Measurements from ENCODE around the gene CIRBP.

Gene CIRBP

DNA sequence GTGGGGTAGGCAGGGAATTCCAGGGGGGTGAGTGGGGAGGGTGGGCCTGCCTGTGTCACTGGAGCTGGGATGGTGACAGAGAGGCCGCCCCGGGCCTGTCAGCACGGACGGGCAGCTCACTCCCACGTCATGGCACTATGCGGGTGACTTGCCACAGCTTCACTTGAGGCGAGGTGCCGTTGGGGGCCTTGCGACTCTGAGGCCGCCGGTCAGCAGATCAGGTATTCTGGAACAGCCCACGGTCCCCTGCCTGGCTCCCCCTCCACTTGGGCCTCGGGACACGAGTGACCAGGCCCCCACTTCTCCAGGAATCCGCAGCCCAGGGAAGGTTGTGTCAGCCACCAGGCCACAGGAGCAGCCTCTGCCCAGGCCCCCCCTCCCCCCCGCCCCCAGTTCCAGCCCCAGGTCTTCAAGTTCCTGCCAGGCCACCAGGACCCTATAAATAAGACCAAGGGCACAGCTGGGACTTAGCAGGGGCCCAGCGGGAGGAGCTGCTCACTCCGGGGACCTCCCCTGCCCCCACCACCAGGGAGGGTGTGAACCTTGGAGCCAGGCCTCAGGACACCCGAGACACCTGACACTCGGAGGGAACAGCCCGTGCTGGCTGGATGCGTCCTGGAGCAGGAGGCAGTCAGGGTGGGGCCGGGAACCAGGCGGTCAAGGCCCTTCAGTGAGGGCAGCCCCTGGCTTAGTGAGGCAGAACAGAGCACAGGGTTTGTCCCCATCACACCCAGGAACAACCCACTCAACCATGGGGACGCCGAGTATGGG is 23.5 kb upstream of the CIRBP start:
- peak; percentile 78 for DNase-seq

DNA sequence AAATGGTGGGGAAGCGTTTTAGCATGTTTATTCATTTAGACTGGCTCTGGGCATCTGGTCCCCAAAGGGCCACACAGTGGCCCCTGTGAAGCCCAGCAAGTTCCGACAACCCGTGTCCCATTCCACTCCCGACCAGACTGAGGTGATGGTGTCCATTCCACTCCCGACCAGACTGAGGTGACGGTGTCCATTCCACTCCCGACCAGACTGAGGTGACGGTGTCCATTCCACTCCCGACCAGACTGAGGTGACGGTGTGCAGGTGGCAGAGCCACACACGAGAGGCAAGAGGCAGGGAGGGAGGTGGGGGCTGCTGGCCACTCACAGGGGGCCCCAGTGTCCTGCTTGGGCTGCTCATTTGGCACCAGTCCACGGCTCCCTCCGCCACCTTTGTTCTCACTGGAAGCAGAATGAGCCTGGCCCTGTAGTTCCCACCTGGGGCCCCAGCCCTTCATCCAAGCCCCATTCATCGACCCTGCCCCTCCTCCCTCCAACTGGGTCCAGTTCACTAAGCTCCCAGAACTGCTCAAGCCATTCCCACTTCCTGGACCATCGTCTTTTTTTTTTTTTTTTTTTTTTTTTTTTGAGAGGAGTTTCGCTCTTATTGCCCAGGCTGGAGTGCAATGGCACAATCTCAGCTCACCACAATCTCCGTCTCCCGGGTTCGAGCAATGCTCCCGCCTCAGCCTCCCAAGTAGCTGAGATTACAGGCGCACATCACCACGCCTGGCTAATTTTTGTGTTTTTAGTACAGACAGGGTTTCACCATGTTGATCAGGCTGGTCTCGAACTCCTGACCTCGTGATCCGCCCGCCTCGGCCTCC is 22.7 kb upstream of the CIRBP start:
- peak; percentile 56 for DNase-seq

DNA sequence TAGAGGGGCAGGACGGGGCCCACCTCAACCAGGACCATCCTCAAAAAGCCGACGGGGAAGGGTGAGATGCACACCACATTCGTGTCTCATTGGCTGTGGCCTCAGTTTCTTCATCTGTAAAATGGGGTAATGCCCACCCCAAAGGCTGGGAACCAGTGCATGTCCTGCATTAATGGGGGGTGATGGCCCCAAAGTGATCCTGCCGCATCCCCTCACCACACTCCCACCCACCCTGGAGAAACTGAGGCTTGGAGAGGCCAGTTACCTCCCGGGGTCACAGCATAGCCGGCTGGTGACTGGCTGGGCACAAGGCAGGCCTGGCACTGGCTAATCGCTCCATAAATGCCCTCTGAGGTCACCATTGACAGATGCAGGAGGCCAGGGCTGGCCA is 21.4 kb upstream of the CIRBP start:
- DNase-seq, result peak; percentile 80

DNA sequence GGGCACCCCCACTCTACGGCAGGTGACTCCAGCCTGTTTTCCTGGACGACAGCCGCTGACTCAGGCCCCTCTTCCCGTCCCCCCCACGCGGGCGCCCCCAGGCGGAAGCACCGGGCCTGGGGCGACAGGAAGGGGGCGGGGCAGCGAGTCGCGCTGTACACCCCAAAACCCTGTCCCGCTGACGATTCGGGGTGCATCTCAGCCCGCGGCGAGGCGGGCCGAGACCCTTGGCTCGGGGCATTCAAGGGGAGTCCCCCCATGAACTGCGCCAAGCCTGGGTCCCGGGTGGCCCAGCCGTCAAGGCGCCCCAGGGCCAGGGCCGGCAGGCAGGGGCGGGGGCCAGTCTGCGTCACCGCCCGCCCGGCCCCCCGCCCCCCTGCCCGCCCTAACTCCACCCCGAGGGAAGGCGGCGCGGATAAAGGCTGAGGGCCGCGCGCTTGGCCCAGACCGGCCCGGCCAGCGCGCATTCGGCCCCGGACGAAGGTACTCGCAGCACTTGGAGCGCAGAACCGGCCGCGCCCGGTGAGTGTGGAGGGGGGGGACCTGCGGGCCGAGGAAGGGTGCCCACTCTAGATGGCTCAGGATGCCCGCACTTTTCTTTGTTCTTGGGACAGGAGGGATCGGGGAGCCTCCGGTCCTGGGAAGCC is 20.9 kb upstream of the CIRBP start, which contains the start of gene MIDN:
Gene MIDN, plus strand, starts transcription at position 445 of the 647 bp plus-strand sequence. CDS start 1,714 bp downstream, outside the sequence.
- no peak for DNase-seq

DNA sequence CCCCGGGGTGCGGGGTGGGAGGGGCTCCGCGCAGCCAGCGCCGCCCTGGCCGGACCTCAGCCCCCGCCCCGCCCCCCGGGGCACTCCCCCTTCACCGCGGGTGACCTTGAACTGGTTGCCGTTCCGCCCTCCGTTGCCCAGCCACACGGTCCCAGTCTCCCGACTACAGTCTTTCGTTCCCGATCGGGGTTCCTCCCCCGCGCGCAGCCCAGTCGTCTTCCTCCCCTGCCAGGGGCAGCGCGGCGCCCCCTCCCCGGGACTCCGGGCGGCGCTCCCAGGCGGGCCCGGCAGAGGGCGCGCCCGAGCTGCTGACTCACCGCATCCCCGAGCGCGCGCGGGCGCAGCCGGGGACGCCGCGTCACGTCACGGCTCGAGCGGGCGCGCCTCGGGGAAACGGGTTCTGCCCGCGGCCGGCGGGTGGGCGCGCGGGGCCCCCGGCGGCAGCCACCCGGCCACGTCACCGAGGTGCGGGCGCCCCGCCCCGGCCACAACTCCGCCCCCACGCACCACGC is 20.3 kb upstream of the CIRBP start:
- peak; percentile 91 for DNase-seq

DNA sequence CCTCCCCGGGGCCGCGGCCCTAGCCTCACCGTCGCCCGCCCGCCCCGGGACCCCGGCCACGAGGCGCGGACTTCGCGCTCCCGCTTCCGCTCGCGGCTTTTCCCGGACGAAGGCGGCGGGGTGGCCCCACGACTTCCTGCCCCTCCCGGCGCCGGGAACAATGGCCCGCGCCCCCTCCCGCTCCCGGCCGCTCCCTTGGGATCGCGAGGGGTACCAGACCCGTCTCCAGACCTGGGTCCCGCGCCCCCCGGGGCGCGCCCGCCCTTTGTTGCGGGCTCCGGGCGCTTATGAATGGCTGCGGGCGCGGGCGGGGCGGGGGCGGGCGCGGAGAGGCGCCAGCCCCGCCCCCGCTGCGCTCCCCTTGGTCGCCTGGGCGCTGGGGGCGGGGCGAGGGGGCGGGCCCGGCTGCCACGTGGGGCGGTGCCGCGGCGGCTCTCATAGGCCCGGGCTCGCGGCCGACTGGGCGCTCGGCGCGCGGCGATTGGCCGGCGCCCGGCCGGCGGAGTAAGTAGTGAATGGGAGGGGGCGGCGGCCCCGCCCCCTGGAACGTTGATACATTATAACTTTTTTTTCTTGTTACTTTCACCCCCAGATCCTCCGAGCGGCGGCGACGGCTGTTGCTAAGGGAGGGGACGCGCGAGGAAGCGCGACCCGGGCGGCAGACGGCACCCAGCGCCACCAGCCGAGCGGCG is 19.7 kb upstream of the CIRBP start:
- peak; percentile 97 for DNase-seq

DNA sequence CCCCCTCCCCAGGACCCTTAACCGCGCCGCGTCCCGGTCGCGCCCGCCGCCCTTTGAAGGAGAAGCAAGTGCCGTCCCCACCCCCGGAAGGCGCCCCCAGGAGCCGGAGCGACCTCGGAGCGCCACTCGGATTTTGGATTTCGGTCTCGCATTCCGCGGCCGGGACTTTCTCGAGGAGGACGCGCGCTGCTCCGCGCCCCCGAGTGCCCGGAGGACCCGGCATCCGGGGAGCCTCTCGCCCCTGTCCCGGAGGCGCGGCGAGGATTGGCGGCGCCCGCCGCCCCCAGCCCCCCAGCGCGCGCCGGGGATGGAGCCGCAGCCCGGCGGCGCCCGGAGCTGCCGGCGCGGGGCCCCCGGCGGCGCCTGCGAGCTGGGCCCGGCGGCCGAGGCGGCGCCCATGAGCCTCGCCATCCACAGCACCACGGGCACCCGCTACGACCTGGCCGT is 19.1 kb upstream of the CIRBP start:
- DNase-seq, result no peak

DNA sequence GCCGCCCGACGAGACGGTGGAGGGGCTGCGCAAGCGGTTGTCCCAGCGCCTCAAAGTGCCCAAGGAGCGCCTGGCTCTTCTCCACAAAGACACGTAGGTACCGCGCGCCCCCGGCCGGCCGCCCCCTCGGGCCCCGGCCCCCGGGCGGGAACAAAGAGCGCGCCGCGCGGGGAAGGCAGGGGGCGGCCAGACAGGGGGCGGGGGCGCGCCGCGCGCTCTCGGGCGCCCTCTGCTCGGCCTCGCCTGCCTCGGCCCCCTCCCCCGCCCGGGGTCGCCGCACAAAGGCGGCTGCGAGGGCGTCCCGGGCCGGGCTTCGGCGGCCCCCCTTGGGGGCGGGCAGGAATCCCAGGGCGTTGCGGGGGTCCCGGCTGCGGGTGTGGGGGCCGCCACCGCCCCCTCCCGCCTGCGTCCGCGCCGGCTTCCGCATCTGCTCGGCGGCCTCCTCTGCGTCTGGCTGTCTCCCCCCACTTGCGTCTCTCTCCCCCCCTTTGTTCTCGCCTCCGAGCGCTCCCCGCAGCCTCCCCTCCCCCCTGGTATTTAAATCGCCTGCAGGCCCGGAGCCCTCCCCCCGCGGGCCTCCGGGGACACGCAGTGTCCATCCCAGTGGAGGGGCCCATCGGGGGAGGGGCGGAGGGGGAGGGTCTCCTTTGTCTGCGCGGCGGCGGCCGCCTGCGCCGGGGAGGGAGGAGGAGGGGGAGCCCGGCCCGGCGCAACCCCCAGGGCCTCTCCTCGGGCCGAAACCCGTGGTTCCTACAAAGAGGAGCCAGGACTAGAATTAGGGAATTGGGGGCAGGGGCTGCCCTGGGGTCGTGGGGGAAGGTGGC is 18.5 kb upstream of the CIRBP start:
- peak; percentile 72 for DNase-seq

DNA sequence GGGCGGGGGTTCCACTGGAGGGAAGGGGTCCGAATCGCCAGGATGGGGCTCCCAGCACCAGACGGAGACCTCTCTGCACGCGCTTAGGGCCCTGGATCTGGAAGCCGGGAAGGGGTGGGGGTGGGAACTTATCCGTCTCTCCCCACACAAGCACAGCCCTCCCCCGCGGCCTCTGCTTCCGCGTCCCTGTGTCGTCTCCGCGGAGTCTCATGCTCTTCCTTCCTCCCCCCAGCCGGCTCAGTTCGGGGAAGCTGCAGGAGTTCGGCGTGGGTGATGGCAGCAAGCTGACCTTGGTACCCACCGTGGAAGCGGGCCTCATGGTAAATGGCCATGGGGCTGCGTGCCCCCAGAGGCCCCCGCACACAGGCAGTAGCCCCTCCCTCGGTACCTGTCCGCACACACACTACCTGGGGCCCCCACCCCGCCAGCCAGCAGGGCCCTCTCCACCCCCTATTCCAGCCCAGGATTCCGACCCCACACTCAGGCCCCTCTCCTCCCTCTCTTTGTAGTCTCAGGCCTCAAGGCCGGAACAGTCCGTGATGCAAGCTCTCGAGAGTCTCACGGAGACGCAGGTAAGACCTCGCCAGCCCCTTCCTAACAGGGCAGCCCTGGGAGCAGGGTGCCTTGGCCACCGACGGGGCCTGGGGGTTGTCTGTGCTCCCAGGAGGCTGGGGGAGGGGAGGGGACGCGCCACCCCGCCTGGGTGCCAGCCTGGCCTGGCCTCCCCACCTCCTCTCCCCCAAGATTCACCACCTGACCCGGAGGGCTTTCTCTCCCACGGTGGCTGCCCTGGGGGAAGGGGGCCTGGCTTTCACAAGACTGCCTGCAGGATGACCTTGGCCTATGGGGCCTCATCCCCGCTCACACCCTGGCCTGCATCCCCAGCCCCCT is 17.6 kb upstream of the CIRBP start:
- DNase-seq, result peak; percentile 77

DNA sequence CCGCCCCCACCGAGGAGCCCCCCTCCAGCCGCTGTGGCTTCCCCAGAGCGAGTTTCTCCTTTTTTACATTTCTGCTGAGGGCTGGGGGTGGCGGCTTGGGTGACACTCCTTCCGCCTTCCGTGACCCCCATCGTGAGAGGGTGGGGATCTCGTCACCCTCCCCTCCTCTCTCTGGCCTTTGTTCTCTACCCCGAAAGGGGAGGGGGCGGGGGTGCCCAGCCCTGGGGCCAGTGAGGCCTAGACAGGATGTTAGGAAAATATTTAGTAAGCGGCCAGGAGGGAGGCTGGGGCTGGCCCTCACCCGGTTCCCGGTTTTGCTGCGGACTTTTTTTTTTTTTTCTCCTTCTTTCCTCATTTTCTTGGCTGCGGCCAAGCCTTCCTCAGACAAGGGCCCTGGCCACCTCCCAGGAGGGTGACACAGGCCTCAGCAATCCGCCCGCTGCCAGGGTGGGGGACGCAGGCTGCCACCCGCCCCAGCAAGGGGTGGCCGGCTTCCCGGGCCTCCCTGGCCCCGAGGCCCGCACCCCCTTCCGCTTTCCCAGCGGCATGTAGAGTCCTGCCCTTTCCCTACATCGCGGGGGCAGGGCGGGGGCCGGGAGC is 16.8 kb upstream of the CIRBP start:
- DNase-seq, result no peak

DNA sequence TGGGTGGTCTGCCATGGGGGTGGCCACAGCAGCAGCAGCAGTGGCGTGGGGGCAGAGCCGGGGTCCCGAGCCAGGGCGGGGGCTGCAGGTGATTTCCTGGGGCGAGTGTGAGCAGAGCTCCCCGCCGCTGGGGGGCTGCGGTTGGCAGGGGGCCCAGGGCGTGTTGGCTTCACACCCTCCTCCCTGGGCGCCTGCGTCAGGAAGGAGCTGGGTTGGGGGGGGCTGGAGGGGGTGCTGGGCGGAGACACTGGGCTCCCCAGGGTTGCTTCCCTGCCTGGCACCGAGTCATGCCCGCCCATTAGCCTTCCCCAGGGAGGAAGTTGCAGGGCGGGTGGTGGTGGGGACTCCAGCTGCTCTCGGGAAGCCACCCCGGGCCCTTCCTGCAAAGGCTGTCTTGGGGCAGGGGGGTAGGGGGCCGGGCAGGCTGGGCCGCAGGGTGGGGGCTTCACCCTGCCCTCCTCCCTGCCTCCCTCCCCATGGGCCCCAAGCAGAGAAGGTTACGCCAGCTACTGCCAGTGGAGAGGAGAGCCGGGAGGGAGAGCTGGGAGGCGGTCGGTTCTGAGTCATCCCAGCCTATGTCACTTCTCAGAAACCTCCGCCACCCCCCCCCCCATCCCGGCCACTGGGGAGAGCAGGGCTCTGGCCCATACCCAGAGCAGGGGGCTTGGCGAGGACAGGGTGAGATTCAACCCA is 16.2 kb upstream of the CIRBP start:
- DNase-seq, result peak; percentile 87

DNA sequence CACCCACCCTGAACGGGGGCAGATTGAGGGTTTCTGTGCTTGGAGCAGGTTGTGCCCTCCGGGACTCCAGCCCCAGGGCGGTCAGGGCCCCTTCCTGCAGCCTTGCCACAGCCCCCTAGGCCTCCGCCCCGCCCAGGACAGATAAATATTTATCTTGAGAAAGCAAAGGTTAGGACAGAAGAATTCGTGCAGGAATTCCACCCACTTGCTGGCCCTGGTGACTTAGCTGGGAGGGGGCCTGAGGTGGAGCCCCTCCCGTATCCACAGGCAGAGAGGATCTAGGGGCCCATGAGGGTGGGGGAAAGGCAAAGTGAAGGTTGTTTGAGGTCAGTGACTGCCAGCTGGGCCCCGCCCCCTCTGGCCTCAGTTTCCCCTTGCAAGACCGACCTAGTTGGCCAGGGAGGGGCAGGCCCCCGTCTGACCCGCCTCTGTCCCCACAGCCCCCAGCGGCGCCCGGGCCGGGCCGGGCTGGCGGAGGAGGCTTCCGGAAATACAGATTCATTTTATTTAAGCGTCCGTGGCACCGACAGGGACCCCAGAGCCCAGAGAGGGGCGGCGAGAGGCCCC is 15.5 kb upstream of the CIRBP start:
- DNase-seq, result no peak

DNA sequence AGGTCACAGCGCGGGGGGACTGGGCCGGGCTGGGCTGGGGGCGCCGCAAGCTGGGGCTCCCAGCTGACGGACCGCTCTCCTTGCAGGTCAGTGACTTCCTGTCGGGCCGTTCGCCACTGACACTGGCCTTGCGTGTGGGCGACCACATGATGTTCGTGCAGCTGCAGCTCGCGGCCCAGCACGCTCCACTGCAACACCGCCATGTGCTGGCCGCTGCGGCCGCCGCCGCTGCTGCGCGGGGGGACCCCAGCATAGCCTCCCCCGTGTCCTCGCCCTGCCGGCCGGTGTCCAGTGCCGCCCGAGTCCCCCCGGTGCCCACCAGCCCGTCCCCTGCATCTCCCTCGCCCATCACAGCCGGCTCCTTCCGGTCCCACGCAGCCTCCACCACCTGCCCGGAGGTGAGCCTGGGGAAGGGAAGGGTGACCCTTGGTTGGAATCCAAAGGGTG is 15.0 kb upstream of the CIRBP start:
- DNase-seq, result no peak

DNA sequence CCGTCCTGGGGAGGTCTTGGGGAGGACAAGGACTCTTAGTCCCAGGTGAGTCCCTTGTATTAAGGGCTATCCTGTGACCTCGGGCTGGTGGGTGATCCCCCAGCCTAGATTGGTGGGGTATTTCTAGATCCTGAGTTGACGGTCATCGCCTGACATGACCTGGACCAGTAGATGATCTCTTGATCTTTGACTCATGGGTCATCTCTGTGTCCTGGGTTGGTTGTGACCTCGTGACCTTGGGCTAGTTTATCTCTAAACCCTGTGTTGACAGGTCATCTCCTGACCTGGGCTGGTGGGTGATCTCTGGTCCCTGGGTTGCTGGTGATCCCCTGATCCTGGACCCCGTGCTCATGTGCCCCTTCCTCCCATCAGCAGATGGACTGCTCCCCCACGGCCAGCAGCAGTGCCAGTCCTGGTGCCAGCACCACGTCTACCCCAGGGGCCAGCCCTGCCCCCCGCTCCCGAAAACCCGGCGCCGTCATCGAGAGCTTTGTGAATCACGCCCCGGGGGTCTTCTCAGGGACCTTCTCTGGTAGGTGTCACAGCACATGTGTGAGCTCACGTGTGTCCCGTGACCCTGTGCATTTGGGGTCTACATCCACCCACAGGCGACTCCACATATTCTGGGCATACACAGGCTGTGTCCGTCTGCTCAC is 14.5 kb upstream of the CIRBP start:
- no peak for DNase-seq

DNA sequence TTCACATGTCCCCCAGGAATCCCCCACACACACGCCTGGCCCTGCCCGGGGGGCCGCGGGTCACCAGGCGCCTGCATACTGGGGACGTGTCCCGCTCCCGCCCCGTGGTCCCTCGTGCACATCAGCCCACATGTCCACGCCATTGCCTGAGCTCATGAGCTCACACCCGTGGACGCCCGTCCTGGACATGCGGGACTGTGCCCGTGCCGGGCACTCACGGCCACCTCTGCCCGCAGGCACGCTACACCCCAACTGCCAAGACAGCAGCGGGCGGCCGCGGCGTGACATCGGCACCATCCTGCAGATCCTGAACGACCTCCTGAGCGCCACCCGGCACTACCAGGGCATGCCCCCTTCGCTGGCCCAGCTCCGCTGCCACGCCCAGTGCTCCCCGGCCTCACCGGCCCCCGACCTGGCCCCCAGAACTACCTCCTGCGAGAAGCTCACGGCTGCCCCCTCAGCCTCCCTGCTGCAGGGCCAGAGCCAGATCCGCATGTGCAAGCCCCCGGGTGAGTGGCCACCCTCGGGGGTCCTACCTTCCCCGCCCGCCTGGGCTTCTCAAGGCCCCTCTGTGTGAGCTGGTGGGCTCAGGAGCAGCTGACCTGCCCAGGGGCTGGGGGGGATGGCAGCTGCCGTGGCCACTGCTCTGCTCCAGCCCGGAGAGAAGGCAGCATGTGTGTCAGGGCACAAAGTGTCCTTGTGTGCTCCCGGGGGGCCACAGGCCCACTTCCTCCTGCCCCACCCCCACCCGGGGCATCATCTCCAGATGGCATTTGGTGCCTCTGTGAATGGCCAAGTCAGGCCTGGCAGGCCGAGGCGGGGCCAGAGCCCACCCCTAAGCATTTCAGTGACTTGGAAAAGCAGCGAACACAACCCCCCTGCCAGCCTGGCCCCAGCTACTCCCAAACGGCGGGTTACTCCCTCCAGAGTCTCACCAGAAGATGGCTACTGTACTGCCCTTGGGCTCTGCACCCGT is 13.7 kb upstream of the CIRBP start:
- peak; percentile 43 for DNase-seq

DNA sequence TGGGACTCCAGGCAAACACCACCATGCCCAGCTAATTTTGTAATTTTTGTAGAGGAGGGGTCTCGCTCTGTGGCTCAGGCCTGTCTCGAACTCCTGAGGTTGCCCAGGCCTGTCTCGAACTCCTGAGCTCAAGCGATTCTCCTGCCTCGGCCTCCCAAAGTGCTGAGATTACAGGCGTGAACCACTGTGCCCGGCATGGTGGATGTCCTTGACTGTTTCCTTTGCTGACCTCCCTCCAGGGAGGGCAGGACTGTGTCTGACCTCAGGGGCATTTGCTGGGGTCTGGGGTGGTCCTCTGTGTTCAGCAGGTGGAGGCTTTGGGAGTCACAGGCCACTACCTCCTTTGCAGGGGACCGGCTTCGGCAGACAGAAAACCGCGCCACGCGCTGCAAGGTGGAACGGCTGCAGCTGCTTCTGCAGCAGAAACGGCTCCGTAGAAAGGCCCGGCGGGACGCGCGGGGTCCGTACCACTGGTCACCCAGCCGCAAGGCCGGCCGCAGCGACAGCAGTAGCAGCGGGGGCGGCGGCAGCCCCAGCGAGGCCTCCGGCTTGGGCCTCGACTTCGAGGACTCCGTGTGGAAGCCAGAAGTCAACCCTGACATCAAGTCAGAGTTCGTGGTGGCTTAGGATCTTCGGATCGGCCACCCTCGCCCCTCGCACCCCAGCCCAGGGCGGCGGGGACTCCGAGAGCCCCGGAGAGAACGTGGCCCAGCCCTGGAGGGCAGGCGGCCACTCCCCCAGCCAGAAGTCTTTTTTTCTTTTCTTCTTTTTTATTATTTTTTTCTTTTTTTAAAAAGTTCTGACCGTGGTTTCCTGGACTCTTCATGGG is 12.3 kb upstream of the CIRBP start:
- no peak for DNase-seq
